BJ (cell line): ENCODE data around the gene DSG4. TPM values are rescaled to one million over a fixed set of nuclear protein-coding genes. Genes with fewer than 3 reads are reported as not detected.

ENCODE experiments used
- CTCF ChIA-PET: fragments of 350-600 bp; formaldehyde crosslinking; extraction: SDS; loops from one replicate; lab custom pipeline; 2021; ENCODE audit warnings: antibody characterized with exemption, inconsistent platforms; lab: Yijun Ruan, JAX
- POLR2A ChIA-PET: fragments of 300-600 bp; sonication (Branson Sonifier 250); formaldehyde crosslinking; extraction: SDS; loops from one replicate; lab custom pipeline; 2021; ENCODE audit warnings: antibody characterized with exemption; lab: Charles Lee
- DNase-seq: peaks from one replicate; pipeline ENCODE4 v3.0.0-alpha.2; 2011; ENCODE audit warnings: low read depth
- H3K27me3 ChIP-seq: 2 replicates; pipeline ENCODE4 v1.6.0; 2011; ENCODE audit warnings: low read length; ENCODE audit not compliant: control insufficient read depth, insufficient read depth
- H3K36me3 ChIP-seq: 2 replicates; pipeline ENCODE4 v1.5.1; 2011; ENCODE audit warnings: low read length; ENCODE audit not compliant: control insufficient read depth, insufficient read depth
- H3K4me3 ChIP-seq: 2 replicates; pipeline ENCODE4 v1.5.1; 2011; ENCODE audit warnings: low read depth, mild to moderate bottlenecking, control low read depth, low read length
- polyA plus RNA-seq: library from polyadenylated mRNA; depleted of rRNA; stranded (reverse); fragments of >200 nt; gene quantifications from 2 replicates; pipeline ENCODE4 v1.2.3, GENCODE V29; 2011
- TF ChIP-seq, protein P1 (sequence below): IDR thresholded peaks from 2 replicates; pipeline ENCODE4 v1.5.1; 2011; ENCODE audit warnings: low read depth, mild to moderate bottlenecking, control low read depth, inconsistent platforms, low read length, moderate library complexity; ENCODE audit not compliant: insufficient read depth

DSG4 gene
- polyA plus RNA-seq, 1 experiment: not detected

DNA sequence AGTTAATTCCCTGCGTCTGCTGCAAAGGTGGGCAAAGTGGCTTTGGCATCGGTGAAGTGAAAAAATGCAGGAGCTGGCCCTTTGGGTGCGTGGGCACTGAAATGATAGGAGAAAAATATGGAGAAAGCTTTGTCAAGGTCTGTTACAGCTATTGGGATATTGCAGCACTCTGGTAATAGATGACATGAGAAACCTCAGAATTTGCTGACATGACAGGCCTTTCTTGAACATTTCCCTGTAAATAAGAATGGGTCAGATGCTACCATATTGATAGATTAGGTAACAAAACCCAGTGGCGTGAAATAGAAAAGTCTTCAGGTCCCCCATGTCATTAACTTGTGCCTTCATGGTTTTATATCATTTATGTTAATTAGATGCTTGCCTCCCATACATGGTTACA is 12.4 kb upstream of the DSG4 start:
- H3K4me3 ChIP-seq: no peak overlapping the region
- TF ChIP-seq, protein P1, sequence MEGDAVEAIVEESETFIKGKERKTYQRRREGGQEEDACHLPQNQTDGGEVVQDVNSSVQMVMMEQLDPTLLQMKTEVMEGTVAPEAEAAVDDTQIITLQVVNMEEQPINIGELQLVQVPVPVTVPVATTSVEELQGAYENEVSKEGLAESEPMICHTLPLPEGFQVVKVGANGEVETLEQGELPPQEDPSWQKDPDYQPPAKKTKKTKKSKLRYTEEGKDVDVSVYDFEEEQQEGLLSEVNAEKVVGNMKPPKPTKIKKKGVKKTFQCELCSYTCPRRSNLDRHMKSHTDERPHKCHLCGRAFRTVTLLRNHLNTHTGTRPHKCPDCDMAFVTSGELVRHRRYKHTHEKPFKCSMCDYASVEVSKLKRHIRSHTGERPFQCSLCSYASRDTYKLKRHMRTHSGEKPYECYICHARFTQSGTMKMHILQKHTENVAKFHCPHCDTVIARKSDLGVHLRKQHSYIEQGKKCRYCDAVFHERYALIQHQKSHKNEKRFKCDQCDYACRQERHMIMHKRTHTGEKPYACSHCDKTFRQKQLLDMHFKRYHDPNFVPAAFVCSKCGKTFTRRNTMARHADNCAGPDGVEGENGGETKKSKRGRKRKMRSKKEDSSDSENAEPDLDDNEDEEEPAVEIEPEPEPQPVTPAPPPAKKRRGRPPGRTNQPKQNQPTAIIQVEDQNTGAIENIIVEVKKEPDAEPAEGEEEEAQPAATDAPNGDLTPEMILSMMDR: no peak
- no peaks in the 10 kb centered on the region for H3K36me3 ChIP-seq
- DNase-seq: no peak
- H3K27me3 ChIP-seq: no peaks in the 10 kb centered on the region
- ChIA-PET POLR2A (no interaction called here), CTCF (no interaction called here)

DNA sequence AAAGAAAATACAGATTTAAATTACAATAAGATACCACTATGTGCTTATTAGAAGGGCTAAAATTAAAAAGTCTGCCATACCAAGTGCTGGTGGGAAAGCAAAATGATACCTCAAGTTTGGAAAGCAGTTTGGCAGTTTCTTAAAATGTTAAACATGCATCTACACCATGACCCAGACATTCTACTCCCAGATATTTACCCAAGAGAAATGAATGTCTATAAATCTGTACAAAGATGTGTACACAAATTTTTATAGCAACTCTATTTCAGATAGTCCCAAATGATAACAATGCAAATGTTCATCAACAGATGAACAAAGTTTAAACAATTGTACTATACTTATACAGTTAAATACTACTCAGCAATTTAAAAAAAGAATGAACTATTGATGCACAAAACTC is 7.1 kb upstream of the DSG4 start:
- Histone ChIP-seq H3K4me3 (no peak overlapping the region), H3K27me3 (no peaks in the 10 kb centered on the region), H3K36me3 (no peaks in the 10 kb centered on the region)
- DNase-seq: no peak
- TF ChIP-seq, protein P1: no peak
- CTCF ChIA-PET: no interaction called here
- POLR2A ChIA-PET: no interaction called here

DNA sequence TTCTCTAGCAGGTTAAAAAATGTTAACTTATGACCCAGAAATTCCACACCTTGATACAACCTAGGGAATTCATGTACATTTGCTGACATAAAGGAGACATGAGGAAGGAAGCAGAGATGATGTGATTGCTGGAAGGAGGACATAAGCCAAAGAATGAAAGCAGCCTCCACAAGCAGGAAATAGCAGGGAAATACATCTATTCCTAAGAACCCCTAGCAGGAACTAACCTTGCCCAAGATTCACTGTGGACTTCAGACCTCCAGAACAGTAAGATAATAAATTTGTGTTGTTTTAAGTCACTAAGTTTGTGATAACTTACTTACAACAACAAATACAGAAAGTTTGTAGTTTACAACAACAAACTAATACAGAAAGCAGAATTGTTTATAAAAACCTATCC is 4.6 kb upstream of the DSG4 start:
- CTCF ChIA-PET: no interaction called here

DNA sequence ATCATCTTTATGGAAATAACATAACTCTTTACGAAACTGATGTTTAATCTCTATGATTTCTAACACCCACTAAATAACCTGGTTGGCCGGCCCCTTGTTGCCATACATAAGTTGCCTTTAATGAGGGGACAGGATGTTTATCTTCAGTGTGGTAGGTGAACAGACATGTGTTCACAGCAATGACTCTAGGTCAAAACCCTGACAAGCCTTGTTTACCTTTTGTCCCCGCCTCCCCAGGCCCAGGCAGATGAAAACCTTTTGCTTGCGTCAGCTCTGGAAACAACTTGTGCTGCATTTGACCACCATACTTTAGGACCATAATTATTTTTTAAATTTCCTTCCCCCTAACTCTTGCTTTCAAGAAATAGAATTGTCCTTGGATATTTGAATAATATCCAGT is 2.9 kb upstream of the DSG4 start:
- Histone ChIP-seq H3K36me3 (no peaks in the 10 kb centered on the region), H3K27me3 (no peaks in the 10 kb centered on the region), H3K4me3 (no peak overlapping the region)
- ChIA-PET CTCF (no interaction called here), POLR2A (no interaction called here)
- TF ChIP-seq, protein P1: no peak
- DNase-seq: no peak

More for the DNA sequence above, 4.6 kb upstream of the DSG4 start:
- H3K27me3 ChIP-seq: no peaks in the 10 kb centered on the region
- DNase-seq: no peak
- H3K36me3 ChIP-seq: no peaks in the 10 kb centered on the region
- no peak overlapping the region for H3K4me3 ChIP-seq
- TF ChIP-seq, protein P1: no peak
- POLR2A ChIA-PET: no interaction called here

DNA sequence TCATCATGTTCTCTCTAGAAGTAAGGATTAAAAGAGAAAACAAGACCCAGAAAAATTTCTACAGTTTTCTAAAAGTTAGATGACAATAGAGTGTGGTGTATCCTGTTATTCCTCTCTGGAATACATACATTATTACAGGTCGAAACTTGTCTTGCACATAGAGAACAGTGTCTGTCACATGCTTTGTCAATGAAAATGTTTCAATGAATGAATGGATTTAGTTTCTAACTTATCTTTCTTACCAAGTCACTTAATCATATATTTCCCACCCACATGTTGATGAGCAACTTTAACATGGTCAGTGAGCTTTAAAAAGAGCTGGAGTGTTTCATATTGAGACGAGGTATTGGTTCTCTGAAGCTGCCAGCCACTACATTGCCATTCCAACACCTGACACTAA is 4.3 kb downstream of the DSG4 start:
- H3K27me3 ChIP-seq: no peaks in the 10 kb centered on the region
- no peak overlapping the region for H3K4me3 ChIP-seq
- CTCF ChIA-PET: no interaction called here
- no peak for DNase-seq
- H3K36me3 ChIP-seq: no peaks in the 10 kb centered on the region
- POLR2A ChIA-PET: no interaction called here
- TF ChIP-seq, protein P1: no peak
